ENCODE measurements around the gene QSER1. TPM values are rescaled to one million over a fixed set of nuclear protein-coding genes. Genes with fewer than 3 reads are reported as not detected.
A peak's percentile ranks its signal among the peaks of the same experiment; 100 is the strongest.

The QSER1 gene
- total and polyA plus RNA-seq, 3 donors from 2014 or later: 18.1 to 42.7 (median 35.4) TPM

DNA sequence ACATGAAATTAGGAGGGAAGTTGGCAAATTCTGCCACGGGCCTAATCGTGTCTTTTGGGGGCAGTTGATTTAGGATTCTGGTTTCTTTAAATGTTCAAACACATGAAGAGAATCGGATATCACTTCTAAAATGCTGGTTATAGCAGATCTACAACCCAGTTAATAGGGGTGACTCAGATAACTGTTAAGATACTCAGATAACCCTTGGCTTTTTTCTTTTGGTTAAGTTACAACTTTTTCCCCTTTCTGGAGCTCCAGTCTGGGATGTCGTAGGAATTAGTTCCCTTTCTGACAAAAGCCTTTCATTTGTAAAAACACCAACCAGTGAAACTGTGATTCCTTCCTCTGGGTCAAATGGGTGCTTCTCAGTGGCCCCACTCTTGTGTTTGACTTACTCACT, 124.0 kb downstream of the QSER1 start:
- H3K36me3 ChIP-seq (ENCODE audit: low read depth, missing control alignments): no peaks in the 10 kb centered on the region
- peak overlapping the region; percentile 57 to 60 for H3K4me3 ChIP-seq
- H3K9me3 ChIP-seq: no peaks in the 10 kb centered on the region
- no peak for DNase-seq
- no peaks in the 10 kb centered on the region for H3K27me3 ChIP-seq
- 52 to 64% methylated on average over 4 of the region's 4 CpGs for WGBS, 2 donors
- H3K4me1 ChIP-seq: no peaks in the 10 kb centered on the region
- TF ChIP-seq CTCF (IDR thresholded peaks at IDR 0.05) (no peak), POLR2A (IDR thresholded peaks at IDR 0.05) (no peak)
- intact Hi-C loops (cut with DNase I; ENCODE audit: low total_unique reads): no loop called here
- H3K27ac ChIP-seq: peak overlapping the region in 1 of 2 donors; percentile 39

GRCh38 chr11:33017478-33017877, 124.9 kb downstream of the QSER1 start:
- H3K27ac ChIP-seq: no peak overlapping the region
- intact Hi-C loops (cut with DNase I; ENCODE audit: low total_unique reads): no loop called here
- TF ChIP-seq POLR2A (IDR thresholded peaks at IDR 0.05) (no peak), CTCF (IDR thresholded peaks at IDR 0.05) (no peak)
- no peaks in the 10 kb centered on the region for H3K27me3 ChIP-seq
- H3K9me3 ChIP-seq: no peaks in the 10 kb centered on the region
- DNase-seq: no peak
- no peak overlapping the region for H3K4me3 ChIP-seq
- H3K4me1 ChIP-seq: no peaks in the 10 kb centered on the region
- H3K36me3 ChIP-seq (ENCODE audit: low read depth, missing control alignments): no peaks in the 10 kb centered on the region
- 55 to 72% methylated on average over 9 of the region's 9 CpGs for WGBS, 2 donors

- Histone ChIP-seq H3K36me3 (ENCODE audit: low read depth, missing control alignments) (no peaks in the 10 kb centered on the region), H3K4me3 (no peak overlapping the region), H3K27me3 (no peaks in the 10 kb centered on the region), H3K4me1 (no peaks in the 10 kb centered on the region), H3K27ac (no peak overlapping the region), H3K9me3 (no peaks in the 10 kb centered on the region)
- WGBS, 2 donors: 92 to 93% methylated on average over 3 of the region's 3 CpGs
- no peak for DNase-seq
- TF ChIP-seq CTCF (IDR thresholded peaks at IDR 0.05) (no peak), POLR2A (IDR thresholded peaks at IDR 0.05) (no peak)
- intact Hi-C loops (cut with DNase I; ENCODE audit: low total_unique reads): no loop called here
These were observed 125.4 kb downstream of the QSER1 start for GRCh38 chr11:33017965-33018364.

GRCh38 chr11:33018840-33019239, 126.2 kb downstream of the QSER1 start:
- WGBS, 2 donors: 86 to 94% methylated on average over 6 of the region's 6 CpGs
- intact Hi-C loops (cut with DNase I; ENCODE audit: low total_unique reads): no loop called here
- Histone ChIP-seq H3K4me3 (no peak overlapping the region), H3K4me1 (no peaks in the 10 kb centered on the region), H3K27me3 (no peaks in the 10 kb centered on the region), H3K36me3 (ENCODE audit: low read depth, missing control alignments) (no peaks in the 10 kb centered on the region), H3K9me3 (no peaks in the 10 kb centered on the region), H3K27ac (no peak overlapping the region)
- DNase-seq: no peak
- TF ChIP-seq POLR2A (IDR thresholded peaks at IDR 0.05) (no peak), CTCF (IDR thresholded peaks at IDR 0.05) (no peak)

GRCh38 chr11:33021501-33021900, 128.9 kb downstream of the QSER1 start:
- H3K4me1 ChIP-seq: no peaks in the 10 kb centered on the region
- DNase-seq: no peak
- TF ChIP-seq POLR2A (IDR thresholded peaks at IDR 0.05) (no peak), CTCF (IDR thresholded peaks at IDR 0.05) (no peak)
- no peaks in the 10 kb centered on the region for H3K27me3 ChIP-seq
- 93 to 100% methylated on average over 1 of the region's 1 CpG for WGBS, 2 donors
- no peak overlapping the region for H3K27ac ChIP-seq
- no peaks in the 10 kb centered on the region for H3K36me3 ChIP-seq (ENCODE audit: low read depth, missing control alignments)
- intact Hi-C loops (cut with DNase I; ENCODE audit: low total_unique reads): no loop called here
- H3K9me3 ChIP-seq: no peaks in the 10 kb centered on the region
- no peak overlapping the region for H3K4me3 ChIP-seq

Data from testis (tissue), 3 donors.